Activated CD8-positive, alpha-beta T cell treated with anti-CD3 and anti-CD28 coated beads for 36 hours (primary cell): Measurements from ENCODE around the gene ERGIC1. TPM values are rescaled to one million over a fixed set of nuclear protein-coding genes. Genes with fewer than 3 reads are reported as not detected.

Experiments used
- ATAC-seq: fragments of 200-7000 bp; cut with Tn5 transposase; one replicate; pipeline ENCODE4 v1.10.0; 2021; ENCODE audit warnings: mild to moderate bottlenecking, moderate library complexity
- CTCF ChIA-PET: fragments of 350-600 bp; sonication (Branson Sonifier 250); formaldehyde crosslinking; loops from one replicate; lab custom pipeline; 2021; ENCODE audit warnings: antibody characterized with exemption; lab: Charles Lee
- POLR2A ChIA-PET: fragments of 350-600 bp; sonication (Branson Sonifier 250); formaldehyde crosslinking; loops from one replicate; lab custom pipeline; 2021; ENCODE audit warnings: antibody characterized with exemption; lab: Charles Lee
- DNase-seq: peaks from one replicate; pipeline ENCODE4 v3.0.0-alpha.2; 2020
- H3K27ac Mint-ChIP-seq: one replicate; pipeline ENCODE4 v1.8.0; 2021; ENCODE audit warnings: mild to moderate bottlenecking, mixed read lengths
- H3K27me3 Mint-ChIP-seq: one replicate; pipeline ENCODE4 v1.8.0; 2021; ENCODE audit warnings: mixed read lengths
- H3K36me3 Mint-ChIP-seq: one replicate; pipeline ENCODE4 v1.8.0; 2021; ENCODE audit warnings: low read depth, mixed read lengths
- H3K4me1 Mint-ChIP-seq: one replicate; pipeline ENCODE4 v1.8.0; 2021; ENCODE audit warnings: low read depth, mixed read lengths
- H3K4me3 Mint-ChIP-seq: one replicate; pipeline ENCODE4 v1.8.0; 2021; ENCODE audit warnings: mild to moderate bottlenecking, moderate library complexity, mixed read lengths
- H3K9me3 Mint-ChIP-seq: one replicate; pipeline ENCODE4 v1.8.0; 2021; ENCODE audit warnings: mixed read lengths
- CTCF ChIP-seq: fragments of 200-600 bp; IDR thresholded peaks from one replicate; pipeline ENCODE4 v1.8.0; 2022; ENCODE audit warnings: antibody characterized with exemption, mild to moderate bottlenecking
- intact Hi-C: fragments of 100-400 bp; cut with micrococcal nuclease; formaldehyde crosslinking; loops from one replicate; pipeline ENCODE4 v1.10.0; 2022
- total RNA-seq, 2 experiments: library from RNA; stranded (reverse); gene quantifications; one replicate each; pipeline ENCODE4 v1.2.3, GENCODE V29; 2021

ERGIC1 gene
- total RNA-seq, 2 experiments from 2014 or later = 56.1 to 57.0 TPM

- H3K36me3 Mint-ChIP-seq = peaks cover 8% of the 10 kb centered on the region
- ATAC-seq (no peak), DNase-seq (no peak)
- no peaks in the 10 kb centered on the region for H3K27me3 Mint-ChIP-seq
- no peak for TF ChIP-seq CTCF
- H3K4me1 Mint-ChIP-seq = peaks cover 3% of the 10 kb centered on the region
- intact Hi-C loops = no loop called here
- ChIA-PET CTCF (interaction anchor here (1.9 kb wide), 1 partner anchor 197 kb away, joined by 5 read pairs; no protein-coding TSS in a partner anchor), POLR2A (no interaction called here)
- no peak overlapping the region for H3K27ac Mint-ChIP-seq
- no peaks in the 10 kb centered on the region for H3K9me3 Mint-ChIP-seq
- no peak overlapping the region for H3K4me3 Mint-ChIP-seq
Measured at GRCh38 chr5:172911628-172911880, 77.5 kb downstream of the ERGIC1 start.

- no peak for TF ChIP-seq CTCF
- intact Hi-C loops = no loop called here
- H3K36me3 Mint-ChIP-seq = peaks cover 11% of the 10 kb centered on the region
- H3K27me3 Mint-ChIP-seq = no peaks in the 10 kb centered on the region
- CTCF ChIA-PET = interaction anchor here (1.9 kb wide), 1 partner anchor 197 kb away, joined by 5 read pairs; no protein-coding TSS in a partner anchor
- POLR2A ChIA-PET = no interaction called here
- H3K27ac Mint-ChIP-seq = no peak overlapping the region
- DNase-seq (no peak), ATAC-seq (no peak)
- no peak overlapping the region for H3K4me3 Mint-ChIP-seq
- H3K9me3 Mint-ChIP-seq = no peaks in the 10 kb centered on the region
- H3K4me1 Mint-ChIP-seq = no peaks in the 10 kb centered on the region
Measured at GRCh38 chr5:172911976-172912375, 77.9 kb downstream of the ERGIC1 start.

- intact Hi-C loops = no loop called here
- no peaks in the 10 kb centered on the region for H3K27me3 Mint-ChIP-seq
- DNase-seq (no peak), ATAC-seq (no peak)
- no peak overlapping the region for H3K4me3 Mint-ChIP-seq
- peaks cover 7% of the 10 kb centered on the region for H3K4me1 Mint-ChIP-seq
- H3K36me3 Mint-ChIP-seq = peaks cover 13% of the 10 kb centered on the region
- ChIA-PET CTCF (interaction anchor here (0.9 to 1.9 kb wide), 2 partner anchors 196 to 199 kb away, joined by 4 to 5 read pairs; no protein-coding TSS in a partner anchor), POLR2A (no interaction called here)
- no peaks in the 10 kb centered on the region for H3K9me3 Mint-ChIP-seq
- TF ChIP-seq CTCF = no peak
- H3K27ac Mint-ChIP-seq = no peak overlapping the region
Measured at GRCh38 chr5:172913117-172913850, 79.2 kb downstream of the ERGIC1 start.

GRCh38 chr5:172915514-172915913, 81.5 kb downstream of the ERGIC1 start:
- ChIA-PET POLR2A (no interaction called here), CTCF (interaction anchor here (1.2 kb wide), 1 partner anchor 199 kb away, joined by 3 read pairs; no protein-coding TSS in a partner anchor)
- DNase-seq = no peak
- no peak for TF ChIP-seq CTCF
- Mint-ChIP-seq H3K4me3 (no peak overlapping the region), H3K9me3 (no peaks in the 10 kb centered on the region), H3K36me3 (peaks cover 14% of the 10 kb centered on the region), H3K4me1 (peaks cover 18% of the 10 kb centered on the region), H3K27ac (no peak overlapping the region), H3K27me3 (no peaks in the 10 kb centered on the region)
- no peak for ATAC-seq
- intact Hi-C loops = no loop called here
